Measurements from ENCODE around the gene SLC7A9.

DNA sequence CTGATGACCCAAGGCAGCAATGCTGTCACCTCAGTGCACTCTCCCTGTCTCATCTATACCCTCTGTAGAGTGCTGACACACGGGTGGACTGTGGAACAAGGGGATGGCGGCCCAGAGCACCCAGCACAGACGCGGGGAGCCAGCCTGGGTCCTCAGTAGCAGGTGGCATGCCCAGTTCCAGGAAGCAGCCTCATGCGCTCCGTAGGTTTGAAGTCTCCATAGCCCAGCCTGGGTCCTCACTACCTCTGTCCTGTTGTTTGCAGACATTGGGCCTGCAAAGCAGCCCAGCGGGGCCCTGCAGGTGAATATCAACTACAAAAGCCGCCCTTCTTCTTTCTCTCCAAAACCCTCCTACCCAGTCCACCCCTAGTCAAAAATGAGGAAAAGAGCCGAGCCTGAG is 5.0 kb upstream of the SLC7A9 start:
- TF ChIP-seq POLR2AphosphoS5 (IDR thresholded peaks at IDR 0.05; ENCODE audit: low read depth, low read length) (no peak), REST (IDR thresholded peaks at IDR 0.05; ENCODE audit: insufficient read depth in 1 of 2, low read depth in 2 of 2, low read length in 2 of 2) (no peak), SIN3A (IDR thresholded peaks at IDR 0.05; ENCODE audit: borderline replicate concordance, insufficient read depth, low read length) (no peak), TAF1 (IDR thresholded peaks at IDR 0.05; ENCODE audit: borderline replicate concordance, insufficient read depth, low read length) (no peak), FOXP2 (optimal IDR thresholded peaks at IDR 0.05; ENCODE audit: borderline replicate concordance, extremely low read depth, extremely low read length, insufficient read depth) (no peak)
